GM23338 (cell line): ENCODE measurements around the gene MTHFD1L. TPM values are rescaled to one million over a fixed set of nuclear protein-coding genes. Genes with fewer than 3 reads are reported as not detected.

Source experiments
- ATAC-seq: fragments of 200-7000 bp; cut with Tn5 transposase; 3 replicates; pipeline ENCODE4 v1.9.1; 2020
- DNase-seq: peaks from one replicate; pipeline ENCODE4 v3.0.0-alpha.2; 2015; ENCODE audit warnings: low spot score
- H2AFZ ChIP-seq: fragments of 200-600 bp; sonication (generic); 2 replicates; pipeline ENCODE4 v1.8.0; 2016; ENCODE audit warnings: antibody characterized with exemption, mild to moderate bottlenecking, moderate library complexity
- H3F3A ChIP-seq: fragments of 200-600 bp; sonication (generic); replicated peaks from 2 replicates; pipeline ENCODE4 v1.8.0; 2017; ENCODE audit warnings: antibody characterized with exemption, mixed run types, low read depth
- H3K27ac ChIP-seq: fragments of 200-600 bp; sonication (generic); 2 replicates; pipeline ENCODE4 v1.6.1; 2016; ENCODE audit warnings: low read depth
- H3K27me3 ChIP-seq: fragments of 200-600 bp; sonication (generic); 2 replicates; pipeline ENCODE4 v1.8.0; 2016; ENCODE audit warnings: mild to moderate bottlenecking, mixed run types, moderate library complexity; ENCODE audit not compliant: insufficient read depth
- H3K36me3 ChIP-seq: fragments of 200-600 bp; sonication (generic); 2 replicates; pipeline ENCODE4 v1.8.0; 2016; ENCODE audit warnings: mild to moderate bottlenecking; ENCODE audit not compliant: insufficient read depth
- H3K4me1 ChIP-seq: fragments of 200-600 bp; sonication (generic); 2 replicates; pipeline ENCODE4 v1.8.0; 2016; ENCODE audit warnings: mild to moderate bottlenecking, moderate library complexity; ENCODE audit not compliant: insufficient read depth
- H3K4me2 ChIP-seq: fragments of 200-600 bp; sonication (generic); 2 replicates; pipeline ENCODE4 v1.7.1; 2017; ENCODE audit warnings: mixed run types
- H3K4me3 ChIP-seq: fragments of 200-600 bp; sonication (generic); 2 replicates; pipeline ENCODE4 v1.6.1; 2016; ENCODE audit warnings: mixed run types
- H3K79me2 ChIP-seq: fragments of 200-600 bp; sonication (generic); replicated peaks from 2 replicates; pipeline ENCODE4 v1.8.0; 2017; ENCODE audit warnings: mild to moderate bottlenecking; ENCODE audit not compliant: insufficient read depth
- H3K9me2 ChIP-seq: fragments of 200-600 bp; sonication (generic); 2 replicates; pipeline ENCODE4 v1.8.0; 2017; ENCODE audit not compliant: insufficient read depth
- H4K20me1 ChIP-seq: fragments of 200-600 bp; sonication (generic); replicated peaks from 2 replicates; pipeline ENCODE4 v1.8.0; 2017; ENCODE audit warnings: mild to moderate bottlenecking; ENCODE audit not compliant: insufficient read depth
- H3K27ac Mint-ChIP-seq: 2 replicates; pipeline ENCODE4 v1.8.0; 2020; ENCODE audit warnings: inconsistent platforms, mild to moderate bottlenecking, moderate library complexity, mixed read lengths
- H3K27me3 Mint-ChIP-seq: 3 replicates; pipeline ENCODE4 v1.8.0; 2022; ENCODE audit warnings: low read depth, mild to moderate bottlenecking, moderate library complexity, mixed read lengths, inconsistent platforms; ENCODE audit not compliant: insufficient read depth, poor library complexity
- H3K36me3 Mint-ChIP-seq: 3 replicates; pipeline ENCODE4 v1.8.0; 2021; ENCODE audit warnings: low read depth, mild to moderate bottlenecking, inconsistent platforms, moderate library complexity, mixed read lengths
- H3K4me1 Mint-ChIP-seq: 3 replicates; pipeline ENCODE4 v1.8.0; 2020; ENCODE audit warnings: mild to moderate bottlenecking, inconsistent platforms, mixed read lengths
- H3K4me3 Mint-ChIP-seq: 3 replicates; pipeline ENCODE4 v1.8.0; 2021; ENCODE audit warnings: moderate library complexity, mild to moderate bottlenecking, inconsistent platforms, mixed read lengths
- H3K9me3 Mint-ChIP-seq: 3 replicates; pipeline ENCODE4 v1.8.0; 2020; ENCODE audit warnings: moderate library complexity, mild to moderate bottlenecking, inconsistent platforms, mixed read lengths
- ETS1 ChIP-seq: IDR thresholded peaks from 2 replicates; pipeline ENCODE4 v1.6.1; 2016; ENCODE audit warnings: antibody characterized with exemption
- EZH2phosphoT487 ChIP-seq: fragments of 200-600 bp; sonication (generic); IDR thresholded peaks from one replicate; pipeline ENCODE4 v1.8.1; 2018; ENCODE audit warnings: antibody characterized with exemption; ENCODE audit not compliant: unreplicated experiment
- JUNB ChIP-seq: IDR thresholded peaks from one replicate; pipeline ENCODE4 v1.6.1; 2016; ENCODE audit warnings: antibody characterized with exemption; ENCODE audit not compliant: unreplicated experiment
- NANOG ChIP-seq: IDR thresholded peaks from 2 replicates; pipeline ENCODE4 v1.6.1; 2016; ENCODE audit warnings: antibody characterized with exemption, borderline replicate concordance
- POLR2AphosphoS5 ChIP-seq: IDR thresholded peaks from 2 replicates; pipeline ENCODE4 v1.6.1; 2016; ENCODE audit warnings: antibody characterized with exemption, low read depth
- REST ChIP-seq: IDR thresholded peaks from one replicate; pipeline ENCODE4 v1.6.1; 2018; ENCODE audit warnings: antibody characterized with exemption; ENCODE audit not compliant: unreplicated experiment
- STAT1 ChIP-seq: IDR thresholded peaks from one replicate; pipeline ENCODE4 v1.6.1; 2016; ENCODE audit warnings: antibody characterized with exemption; ENCODE audit not compliant: unreplicated experiment
- ZNF331 ChIP-seq: fragments of 250-450 bp; sonication (Bioruptor Pico); IDR thresholded peaks from 2 replicates; pipeline ENCODE4 v1.5.0; 2020; ENCODE audit warnings: low read depth, mild to moderate bottlenecking, moderate library complexity
- ZNF462 ChIP-seq: fragments of 250-450 bp; sonication (Bioruptor Pico); IDR thresholded peaks from 2 replicates; pipeline ENCODE4 v1.5.0; 2020; ENCODE audit warnings: mild to moderate bottlenecking, moderate library complexity
- polyA plus RNA-seq: library from polyadenylated mRNA; unstranded; fragments of >200 nt; fragmentation: Nextera tagmentation; extraction: Ambion mirVana; gene quantifications from 2 replicates; pipeline ENCODE4 v1.2.1, GENCODE V29; 2016
- total RNA-seq: library from RNA; depleted of rRNA; stranded (reverse); fragments of >200 nt; shearing (Covaris generic); gene quantifications from 2 replicates; pipeline ENCODE4 v1.2.3, GENCODE V29; 2014

The MTHFD1L gene
- total and polyA plus RNA-seq, 2 experiments from 2014 or later, result 53.2 to 66.8 TPM

- no peak for TF ChIP-seq ZNF462 (CRISPR knock-in tag)
These were observed 190.9 kb downstream of the MTHFD1L start (continued) for GRCh38 chr6:151056230-151056907.

- Mint-ChIP-seq H3K4me3 (no peak overlapping the region), H3K27me3 (peaks cover 5% of the 10 kb centered on the region), H3K36me3 (peaks cover 10% of the 10 kb centered on the region), H3K4me1 (no peaks in the 10 kb centered on the region), H3K9me3 (no peaks in the 10 kb centered on the region; the same call in 2 of the 3 replicates), H3K27ac (no peak overlapping the region)
- Histone ChIP-seq H3K9me2 (no peaks in the 10 kb centered on the region; the same call in 1 of the 2 replicates), H3K36me3 (no peaks in the 10 kb centered on the region; the same call in 1 of the 2 replicates), H3K27me3 (no peaks in the 10 kb centered on the region), H3K79me2 (no peaks in the 10 kb centered on the region), H3K27ac (no peak overlapping the region), H2AFZ (no peak overlapping the region), H4K20me1 (no peaks in the 10 kb centered on the region), H3F3A (no peaks in the 10 kb centered on the region), H3K4me1 (no peaks in the 10 kb centered on the region), H3K4me3 (no peak overlapping the region), H3K4me2 (no peak overlapping the region)
- ATAC-seq, result no peak
- no peak for DNase-seq
- TF ChIP-seq JUNB (no peak), STAT1 (no peak), ETS1 (no peak), POLR2AphosphoS5 (no peak), NANOG (no peak), EZH2phosphoT487 (no peak), ZNF331 (no peak), REST (no peak)
These were observed 191.6 kb downstream of the MTHFD1L start for GRCh38 chr6:151057061-151057460.
